ENCODE measurements around the gene SAA2. TPM values are rescaled to one million over a fixed set of nuclear protein-coding genes. Genes with fewer than 3 reads are reported as not detected.
"Not testable (repeated sequence)": the region's sequence is repeated elsewhere in the genome, so short reads cannot be mapped to it uniquely, and the experiment has no call there.

SAA2 gene
- total RNA-seq, 1 donor from 2014 or later = 0.41 TPM

- no peak for FAIRE-seq
- no peak for DNase-seq (ENCODE audit: low spot score in 2 of 2)
Measured at GRCh38 chr11:18203723-18204122, 44.7 kb downstream of the SAA2 start.

- not testable (repeated sequence) for FAIRE-seq; DNase-seq (ENCODE audit: low spot score in 2 of 2)
Measured at GRCh38 chr11:18197738-18198137, 50.7 kb downstream of the SAA2 start.

- DNase-seq (ENCODE audit: low spot score in 2 of 2) = no peak
- no peak for FAIRE-seq
Measured at GRCh38 chr11:18196532-18196931, 51.9 kb downstream of the SAA2 start.

Small RNA genes lying within 50 kb of the gene (small RNA-seq; reads per million reads assigned to genes)
- gene RNA5SP333 (not detected), gene RNA5SP334 (not detected)

Other genes with a start within 250 kb of the SAA2 start
- gene SERGEF, start 235.6 kb downstream of the SAA2 start, total RNA-seq = 65.2 TPM
- gene TPH1, start 202.4 kb downstream of the SAA2 start, total RNA-seq = 0.41 TPM
- 29.3 TPM for gene SAAL1, start 142.6 kb downstream of the SAA2 start, total RNA-seq
- not detected for gene MRGPRX3, start 116.1 kb downstream of the SAA2 start, total RNA-seq
- gene MRGPRX4, start 75.8 kb downstream of the SAA2 start, total RNA-seq = not detected
- gene SAA4, start 11.9 kb downstream of the SAA2 start, total RNA-seq = not detected
- gene SAA1, start 17.6 kb upstream of the SAA2 start, total RNA-seq = not detected
- gene HPS5, start 73.5 kb upstream of the SAA2 start, total RNA-seq = 191 TPM
- 69.7 TPM for gene GTF2H1, start 73.9 kb upstream of the SAA2 start, total RNA-seq
- gene LDHA, start 145.9 kb upstream of the SAA2 start, total RNA-seq = 121 TPM
- gene LDHC, start 163.7 kb upstream of the SAA2 start, total RNA-seq = not detected
- gene LDHAL6A, start 207.2 kb upstream of the SAA2 start, total RNA-seq = 0.82 TPM

Measured in frontal cortex (tissue), 4 donors.